CD14-positive monocyte (primary cell): ENCODE results near the gene DCLK2. TPM values are rescaled to one million over a fixed set of nuclear protein-coding genes. Genes with fewer than 3 reads are reported as not detected.
A peak's percentile ranks its signal among the peaks of the same experiment; 100 is the strongest.

Experiments
- DNase-seq, 3 donors: peaks; one replicate each; pipeline ENCODE4 v3.0.0-alpha.2; 2011 to 2022
- H2AFZ ChIP-seq: 2 replicates; pipeline ENCODE4 v1.6.0; 2012; ENCODE audit warnings: mild to moderate bottlenecking, low read depth, low read length, inconsistent platforms; ENCODE audit not compliant: insufficient read depth, poor library complexity, severe bottlenecking
- H3K27ac ChIP-seq, 2 donors: 1 replicate in 1 of 2; 2 replicates in 1 of 2; pipeline ENCODE4 v1.5.1; 2012 to 2013; ENCODE audit warnings: low read length in 2 of 2, control low read depth in 1 of 2, inconsistent platforms in 1 of 2, low read depth in 1 of 2, mild to moderate bottlenecking in 1 of 2
- H3K27me3 ChIP-seq, 2 donors: one replicate each; pipeline versions ENCODE4 v1.6.0 to v1.6.1; 2011 to 2013; ENCODE audit warnings: low read length in 2 of 2; ENCODE audit not compliant: control insufficient read depth in 2 of 2, insufficient read depth in 2 of 2
- H3K36me3 ChIP-seq, 2 donors: replicated peaks in 1 of 2; 1 replicate in 1 of 2; 2 replicates in 1 of 2; pipeline versions ENCODE4 v1.5.1 to v1.6.1; 2012 to 2013; ENCODE audit warnings: low read length in 2 of 2, control low read depth in 1 of 2, inconsistent platforms in 1 of 2, mild to moderate bottlenecking in 1 of 2; ENCODE audit not compliant: insufficient read depth in 2 of 2, control insufficient read depth in 1 of 2
- H3K4me1 ChIP-seq, 2 donors: 1 replicate in 1 of 2; 2 replicates in 1 of 2; pipeline versions ENCODE4 v1.5.1 to v1.6.1; 2012 to 2013; ENCODE audit warnings: low read length in 2 of 2, control low read depth in 1 of 2, inconsistent platforms in 1 of 2, mild to moderate bottlenecking in 1 of 2, moderate library complexity in 1 of 2; ENCODE audit not compliant: insufficient read depth in 2 of 2, control insufficient read depth in 1 of 2
- H3K4me2 ChIP-seq: replicated peaks from 2 replicates; pipeline ENCODE3; 2012; ENCODE audit warnings: low read length, moderate library complexity, mild to moderate bottlenecking; ENCODE audit not compliant: poor library complexity, severe bottlenecking; ENCODE audit errors: extremely low read depth
- H3K4me3 ChIP-seq, 3 experiments: fragments of 200-600 bp in 1 of 3; sonication (generic) in 1 of 3; replicated peaks in 1 of 3; 1 replicate in 2 of 3; 2 replicates in 1 of 3; pipeline ENCODE4 v1.5.1; 2011 to 2013; ENCODE audit warnings: low read length in 3 of 3, mild to moderate bottlenecking in 3 of 3, control low read depth in 2 of 3, low read depth in 2 of 3, inconsistent platforms in 1 of 3, moderate library complexity in 1 of 3
- H3K79me2 ChIP-seq: 2 replicates; pipeline ENCODE4 v1.6.0; 2012; ENCODE audit warnings: mild to moderate bottlenecking, control low read depth, inconsistent platforms, low read length, moderate library complexity; ENCODE audit not compliant: insufficient read depth
- H3K9ac ChIP-seq: 2 replicates; pipeline ENCODE4 v1.6.0; 2017; ENCODE audit warnings: low read length, mild to moderate bottlenecking; ENCODE audit not compliant: insufficient read depth, poor library complexity, severe bottlenecking
- H3K9me3 ChIP-seq, 2 donors: replicated peaks in 1 of 2; 1 replicate in 1 of 2; 2 replicates in 1 of 2; pipeline versions ENCODE4 v1.5.1 to v1.6.1; 2012 to 2013; ENCODE audit warnings: low read length in 2 of 2, control low read depth in 1 of 2; ENCODE audit not compliant: control insufficient read depth in 1 of 2, insufficient read depth in 1 of 2
- H4K20me1 ChIP-seq: 2 replicates; pipeline ENCODE4 v1.6.0; 2012; ENCODE audit warnings: mild to moderate bottlenecking, low read length, control low read depth, moderate library complexity; ENCODE audit not compliant: insufficient read depth
- H3K27ac Mint-ChIP-seq, 7 donors: one replicate each; pipeline ENCODE4 v1.8.0; 2020; ENCODE audit warnings: mild to moderate bottlenecking in 7 of 7, mixed read lengths in 7 of 7, moderate library complexity in 6 of 7, inconsistent platforms in 2 of 7
- H3K27me3 Mint-ChIP-seq, 3 donors: one replicate each; pipeline ENCODE4 v1.8.0; 2021 to 2022; ENCODE audit warnings: low read depth in 3 of 3, mild to moderate bottlenecking in 3 of 3, mixed read lengths in 3 of 3, moderate library complexity in 3 of 3, inconsistent platforms in 1 of 3
- H3K36me3 Mint-ChIP-seq, 2 donors: one replicate each; pipeline ENCODE4 v1.8.0; 2020; ENCODE audit warnings: mixed read lengths in 2 of 2, inconsistent platforms in 1 of 2, mild to moderate bottlenecking in 1 of 2
- H3K4me1 Mint-ChIP-seq: one replicate; pipeline ENCODE4 v1.8.0; 2020; ENCODE audit warnings: mild to moderate bottlenecking, mixed read lengths
- H3K4me3 Mint-ChIP-seq, 2 donors: one replicate each; pipeline ENCODE4 v1.8.0; 2020; ENCODE audit warnings: mild to moderate bottlenecking in 2 of 2, mixed read lengths in 2 of 2, moderate library complexity in 1 of 2
- H3K9me3 Mint-ChIP-seq, 7 donors: one replicate each; pipeline ENCODE4 v1.8.0; 2020 to 2022; ENCODE audit warnings: mixed read lengths in 7 of 7, mild to moderate bottlenecking in 6 of 7, moderate library complexity in 6 of 7, inconsistent platforms in 2 of 7
- WGBS: methylation state at CpG from one replicate; pipeline ENCODE4 v1.1.5; 2013; ENCODE audit warnings: missing lambda C conversion rate; ENCODE audit not compliant: insufficient coverage; 5-methylcytosine and 5-hydroxymethylcytosine counted together
- intact Hi-C, 2 donors: fragments of 100-400 bp; cut with micrococcal nuclease; formaldehyde crosslinking; loops; one replicate each; pipeline versions ENCODE4 v1.15.0 to v1.15.1; 2023
- polyA plus RNA-seq, 3 donors: library from polyadenylated mRNA; depleted of rRNA in 1 of 3; unstranded in 2 of 3; stranded (reverse) in 1 of 3; fragments of 300-500 nt in 2 of 3; fragments of >200 nt in 1 of 3; fragmentation: Illumina TruSeq in 2 of 3; gene quantifications; 1 replicate in 2 of 3; 2 replicates in 1 of 3; pipeline ENCODE4 v1.2.3, GENCODE V29; 2012 to 2021
- TF ChIP-seq, protein P1 (sequence below): fragments of 200-600 bp; IDR thresholded peaks from one replicate; pipeline ENCODE4 v1.8.0; 2022; ENCODE audit warnings: antibody characterized with exemption, mild to moderate bottlenecking

DCLK2 gene
- polyA plus RNA-seq, 3 donors, result 0.13 TPM; not detected in 2

DNA sequence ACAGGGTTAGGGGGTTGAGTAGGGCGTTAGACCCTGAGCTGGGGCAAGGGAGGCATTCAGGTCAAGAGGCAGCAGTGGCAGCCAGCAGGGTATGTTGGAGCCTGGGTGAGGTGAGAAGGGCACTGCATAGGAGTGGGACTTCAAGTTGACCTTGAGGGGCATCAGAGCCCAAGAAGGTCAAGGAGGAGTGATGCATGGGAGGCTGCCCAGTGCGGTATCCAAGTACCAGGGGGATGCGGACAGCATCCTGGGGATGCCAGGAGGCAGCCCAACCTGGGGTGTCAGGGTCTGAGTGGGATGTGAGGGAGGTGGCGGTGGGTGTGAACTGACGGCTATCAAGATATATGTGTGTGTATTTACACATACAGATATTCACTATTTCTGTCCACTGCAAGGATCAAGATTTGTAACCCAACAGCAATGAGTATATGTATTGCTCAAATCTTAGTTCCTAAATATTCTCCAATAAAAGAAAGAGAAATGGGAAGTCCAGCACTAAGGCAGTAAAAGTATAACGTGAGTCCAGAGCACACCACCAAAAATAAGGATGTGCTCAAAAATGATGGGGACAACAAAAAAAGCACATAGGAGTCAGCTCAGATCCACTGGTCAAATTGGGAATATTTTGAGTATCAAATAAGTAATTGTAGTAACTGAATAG is 9.8 kb upstream of the DCLK2 start:
- WGBS, result 94% methylated on average over 2 of the region's 6 CpGs
- intact Hi-C loops, result no loop called here
- Histone ChIP-seq H3K27me3 (no peaks in the 10 kb centered on the region), H2AFZ (no peak overlapping the region), H3K4me3 (no peak overlapping the region), H3K4me1 (peaks cover 5 to 8% of the 10 kb centered on the region in 2 donors), H3K4me2 (no peak overlapping the region), H3K9ac (no peak overlapping the region), H3K9me3 (no peaks in the 10 kb centered on the region), H4K20me1 (no peaks in the 10 kb centered on the region), H3K27ac (no peak overlapping the region), H3K36me3 (no peaks in the 10 kb centered on the region), H3K79me2 (no peaks in the 10 kb centered on the region)
- H3K4me3 Mint-ChIP-seq, result no peak overlapping the region
- peak overlapping the region in 1 of 7 donors; percentile 69 for H3K27ac Mint-ChIP-seq
- TF ChIP-seq, protein P1, sequence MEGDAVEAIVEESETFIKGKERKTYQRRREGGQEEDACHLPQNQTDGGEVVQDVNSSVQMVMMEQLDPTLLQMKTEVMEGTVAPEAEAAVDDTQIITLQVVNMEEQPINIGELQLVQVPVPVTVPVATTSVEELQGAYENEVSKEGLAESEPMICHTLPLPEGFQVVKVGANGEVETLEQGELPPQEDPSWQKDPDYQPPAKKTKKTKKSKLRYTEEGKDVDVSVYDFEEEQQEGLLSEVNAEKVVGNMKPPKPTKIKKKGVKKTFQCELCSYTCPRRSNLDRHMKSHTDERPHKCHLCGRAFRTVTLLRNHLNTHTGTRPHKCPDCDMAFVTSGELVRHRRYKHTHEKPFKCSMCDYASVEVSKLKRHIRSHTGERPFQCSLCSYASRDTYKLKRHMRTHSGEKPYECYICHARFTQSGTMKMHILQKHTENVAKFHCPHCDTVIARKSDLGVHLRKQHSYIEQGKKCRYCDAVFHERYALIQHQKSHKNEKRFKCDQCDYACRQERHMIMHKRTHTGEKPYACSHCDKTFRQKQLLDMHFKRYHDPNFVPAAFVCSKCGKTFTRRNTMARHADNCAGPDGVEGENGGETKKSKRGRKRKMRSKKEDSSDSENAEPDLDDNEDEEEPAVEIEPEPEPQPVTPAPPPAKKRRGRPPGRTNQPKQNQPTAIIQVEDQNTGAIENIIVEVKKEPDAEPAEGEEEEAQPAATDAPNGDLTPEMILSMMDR, result no peak
- peaks cover 0 to 4% (median 2%) of the 10 kb centered on the region in 7 donors for H3K9me3 Mint-ChIP-seq
- H3K36me3 Mint-ChIP-seq, result no peaks in the 10 kb centered on the region
- H3K27me3 Mint-ChIP-seq, result peaks cover 0 to 6% (median 2%) of the 10 kb centered on the region in 3 donors
- no peak for DNase-seq
- H3K4me1 Mint-ChIP-seq, result peaks cover 24% of the 10 kb centered on the region

DNA sequence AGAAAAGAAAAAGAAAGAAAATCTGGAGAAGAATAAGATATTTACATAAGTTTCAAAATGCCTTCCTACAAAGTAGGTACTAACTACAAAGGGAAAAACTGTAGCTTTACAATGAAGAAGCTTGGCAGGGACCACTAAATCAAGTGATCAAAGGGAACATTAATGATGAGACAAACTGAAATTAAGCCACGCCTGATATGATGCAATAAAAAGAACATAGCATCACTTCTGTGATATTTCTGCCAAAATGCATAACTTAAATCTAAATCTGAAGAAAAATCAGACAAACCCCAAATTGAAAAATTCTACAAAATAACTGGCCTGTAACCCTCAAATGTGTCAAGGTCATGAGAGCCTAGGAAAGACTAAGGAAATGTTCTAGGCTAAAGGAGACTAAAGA is 8.9 kb upstream of the DCLK2 start:
- no peak overlapping the region for H3K27ac ChIP-seq
- intact Hi-C loops, result no loop called here
- Mint-ChIP-seq H3K27me3 (peaks cover 0 to 4% (median 2%) of the 10 kb centered on the region in 3 donors), H3K27ac (no peak overlapping the region), H3K4me1 (peaks cover 17% of the 10 kb centered on the region), H3K36me3 (no peaks in the 10 kb centered on the region), H3K4me3 (no peak overlapping the region), H3K9me3 (peaks cover 0 to 3% (median 2%) of the 10 kb centered on the region in 7 donors)
- no peaks in the 10 kb centered on the region for H3K27me3 ChIP-seq
- H3K4me3 ChIP-seq, result no peak overlapping the region
- DNase-seq, result no peak
- no peaks in the 10 kb centered on the region for H3K9me3 ChIP-seq
- peaks cover 0 to 3% of the 10 kb centered on the region in 2 donors for H3K4me1 ChIP-seq
- H4K20me1 ChIP-seq, result no peaks in the 10 kb centered on the region
- TF ChIP-seq, protein P1, result no peak
- H2AFZ ChIP-seq, result no peak overlapping the region
- H3K79me2 ChIP-seq, result no peaks in the 10 kb centered on the region
- H3K4me2 ChIP-seq, result no peak overlapping the region
- H3K9ac ChIP-seq, result no peak overlapping the region
- no peaks in the 10 kb centered on the region for H3K36me3 ChIP-seq
- no CpG with 5 or more reads among the region's 1 CpG for WGBS
